ENCODE data around the gene WLS.
A peak's percentile ranks its signal among the peaks of the same experiment; 100 is the strongest.

Gene WLS

GRCh38 chr1:68136187-68136586 is 96.1 kb downstream of the WLS start:
- no peak for DNase-seq (ENCODE audit: low read depth in 2 of 2)

GRCh38 chr1:68132426-68133130 is 99.7 kb downstream of the WLS start:
- DNase-seq (ENCODE audit: low read depth in 2 of 2) = no peak

GRCh38 chr1:68131261-68131660 is 101.1 kb downstream of the WLS start:
- no peak for DNase-seq (ENCODE audit: low read depth in 2 of 2)

- DNase-seq (ENCODE audit: low read depth in 2 of 2) = no peak
Observed at GRCh38 chr1:68129536-68130250, 102.6 kb downstream of the WLS start.

GRCh38 chr1:68128820-68129219 is 103.5 kb downstream of the WLS start:
- no peak for DNase-seq (ENCODE audit: low read depth in 2 of 2)

GRCh38 chr1:68128157-68128556 is 104.2 kb downstream of the WLS start:
- DNase-seq (ENCODE audit: low read depth in 2 of 2) = no peak

GRCh38 chr1:68121536-68121935 is 110.8 kb downstream of the WLS start:
- no peak for DNase-seq (ENCODE audit: low read depth in 2 of 2)

GRCh38 chr1:68120136-68120791 is 112.1 kb downstream of the WLS start:
- DNase-seq (ENCODE audit: low read depth in 2 of 2) = peak in 1 of 2 experiments; percentile 20

- no peak for DNase-seq (ENCODE audit: low read depth in 2 of 2)
Observed at GRCh38 chr1:68119445-68119844, 112.9 kb downstream of the WLS start.

GRCh38 chr1:68117416-68117815 is 114.9 kb downstream of the WLS start:
- DNase-seq (ENCODE audit: low read depth in 2 of 2) = no peak

- DNase-seq (ENCODE audit: low read depth in 2 of 2) = peak in 1 of 2 experiments; percentile 26
Observed at GRCh38 chr1:68116643-68117235, 115.6 kb downstream of the WLS start.

- no peak for DNase-seq (ENCODE audit: low read depth in 2 of 2)
Observed at GRCh38 chr1:68115308-68115707, 117.0 kb downstream of the WLS start.

GRCh38 chr1:68113966-68114365 is 118.4 kb downstream of the WLS start:
- DNase-seq (ENCODE audit: low read depth in 2 of 2) = no peak

GRCh38 chr1:68112835-68113243 is 119.5 kb downstream of the WLS start:
- no peak for DNase-seq (ENCODE audit: low read depth in 2 of 2)

GRCh38 chr1:68111519-68112436 is 120.5 kb downstream of the WLS start:
- DNase-seq (ENCODE audit: low read depth in 2 of 2) = no peak

- no peak for DNase-seq (ENCODE audit: low read depth in 2 of 2)
Observed at GRCh38 chr1:68107771-68108170, 124.6 kb downstream of the WLS start.

- no peak for DNase-seq (ENCODE audit: low read depth in 2 of 2)
Observed at GRCh38 chr1:68103884-68104554, 128.3 kb downstream of the WLS start.

GRCh38 chr1:68103011-68103545 is 129.2 kb downstream of the WLS start:
- DNase-seq (ENCODE audit: low read depth in 2 of 2) = no peak

- DNase-seq (ENCODE audit: low read depth in 2 of 2) = no peak
Observed at GRCh38 chr1:68101829-68102228, 130.5 kb downstream of the WLS start.

- no peak for DNase-seq (ENCODE audit: low read depth in 2 of 2)
Observed at GRCh38 chr1:68100571-68100970, 131.8 kb downstream of the WLS start.

GRCh38 chr1:68093737-68094136 is 138.6 kb downstream of the WLS start:
- DNase-seq (ENCODE audit: low read depth in 2 of 2) = no peak

All from stimulated activated CD4-positive, alpha-beta T cell treated with anti-CD3 and anti-CD28 coated beads, Interleukin-12 subunit alpha, Interleukin-12 subunit beta, amount 100 ng/mL, for 24 hours (primary cell).